Stimulated activated CD8-positive, alpha-beta memory T cell treated with anti-CD3 and anti-CD28 coated beads, Interleukin-7, amount 100 ng/mL, for 48 hours (primary cell): ENCODE results near the gene TDRD9.
"Not testable (repeated sequence)": the region's sequence is repeated elsewhere in the genome, so short reads cannot be mapped to it uniquely, and the experiment has no call there.

ENCODE experiments used
- DNase-seq, 2 donors: peaks; one replicate each; pipeline ENCODE4 v3.0.0-alpha.2; 2020; ENCODE audit warnings: low read depth in 1 of 2; ENCODE audit errors: extremely low read depth in 1 of 2

The TDRD9 gene

GRCh38 chr14:103892247-103892646 lies 36.0 kb upstream of the TDRD9 start:
- DNase-seq: no peak

- DNase-seq: no peak
Observed at GRCh38 chr14:103894034-103894722, 34.1 kb upstream of the TDRD9 start.

- no peak for DNase-seq
Observed at GRCh38 chr14:103894723-103895059, 33.6 kb upstream of the TDRD9 start.

- DNase-seq: no peak
Observed at GRCh38 chr14:103896578-103896977, 31.7 kb upstream of the TDRD9 start.

GRCh38 chr14:103897075-103897947 lies 30.9 kb upstream of the TDRD9 start:
- no peak for DNase-seq

GRCh38 chr14:103898204-103898603 lies 30.1 kb upstream of the TDRD9 start:
- no peak for DNase-seq

- no peak for DNase-seq
Observed at GRCh38 chr14:103898711-103899110, 29.5 kb upstream of the TDRD9 start.

GRCh38 chr14:103899316-103899715 lies 28.9 kb upstream of the TDRD9 start:
- DNase-seq: no peak

GRCh38 chr14:103899833-103900232 lies 28.4 kb upstream of the TDRD9 start:
- no peak for DNase-seq

- DNase-seq: no peak
Observed at GRCh38 chr14:103904493-103905107, 23.7 kb upstream of the TDRD9 start.

- no peak for DNase-seq
Observed at GRCh38 chr14:103905842-103906456, 22.3 kb upstream of the TDRD9 start.

- DNase-seq: no peak
Observed at GRCh38 chr14:103908580-103908979, 19.7 kb upstream of the TDRD9 start.

GRCh38 chr14:103909531-103910261 lies 18.6 kb upstream of the TDRD9 start:
- DNase-seq: no peak

GRCh38 chr14:103910262-103910935 lies 17.9 kb upstream of the TDRD9 start:
- DNase-seq: peak; percentile 30 to 65

GRCh38 chr14:103910984-103911383 lies 17.3 kb upstream of the TDRD9 start:
- DNase-seq: no peak

- DNase-seq: no peak
Observed at GRCh38 chr14:103915616-103916015, 12.6 kb upstream of the TDRD9 start.

GRCh38 chr14:103916636-103917262 lies 11.5 kb upstream of the TDRD9 start:
- no peak for DNase-seq

GRCh38 chr14:103920981-103921854 lies 7.0 kb upstream of the TDRD9 start:
- DNase-seq: peak; percentile 86 to 91

GRCh38 chr14:103921855-103922200 lies 6.4 kb upstream of the TDRD9 start:
- DNase-seq: not testable (repeated sequence)
